Caki2 (cell line): Measurements from ENCODE around the gene DOK3. TPM values are rescaled to one million over a fixed set of nuclear protein-coding genes. Genes with fewer than 3 reads are reported as not detected.
A peak's percentile ranks its signal among the peaks of the same experiment; 100 is the strongest.

Experiments
- DNase-seq: peaks from one replicate; pipeline ENCODE4 v3.0.0-alpha.2; 2015; ENCODE audit warnings: low read depth
- in situ Hi-C: cut with HindIII; loops from 2 replicates; pipeline ENCODE4 v1.10.0; 2016; ENCODE audit warnings: low sequenced_read_pairs, low pct_unique_long_range_greater_than_20kb, mixed read lengths
- total RNA-seq: library from RNA; depleted of rRNA; stranded (reverse); fragments of >200 nt; shearing (Covaris generic); gene quantifications from 2 replicates; pipeline ENCODE4 v1.2.3, GENCODE V29; 2014; ENCODE audit warnings: low replicate concordance

The DOK3 gene
- total RNA-seq, 1 experiment from 2014 or later: 0.57 TPM

GRCh38 chr5:177520271-177520670, 10.6 kb upstream of the DOK3 start:
- DNase-seq: no peak
- in situ Hi-C loops: no loop called here

DNA sequence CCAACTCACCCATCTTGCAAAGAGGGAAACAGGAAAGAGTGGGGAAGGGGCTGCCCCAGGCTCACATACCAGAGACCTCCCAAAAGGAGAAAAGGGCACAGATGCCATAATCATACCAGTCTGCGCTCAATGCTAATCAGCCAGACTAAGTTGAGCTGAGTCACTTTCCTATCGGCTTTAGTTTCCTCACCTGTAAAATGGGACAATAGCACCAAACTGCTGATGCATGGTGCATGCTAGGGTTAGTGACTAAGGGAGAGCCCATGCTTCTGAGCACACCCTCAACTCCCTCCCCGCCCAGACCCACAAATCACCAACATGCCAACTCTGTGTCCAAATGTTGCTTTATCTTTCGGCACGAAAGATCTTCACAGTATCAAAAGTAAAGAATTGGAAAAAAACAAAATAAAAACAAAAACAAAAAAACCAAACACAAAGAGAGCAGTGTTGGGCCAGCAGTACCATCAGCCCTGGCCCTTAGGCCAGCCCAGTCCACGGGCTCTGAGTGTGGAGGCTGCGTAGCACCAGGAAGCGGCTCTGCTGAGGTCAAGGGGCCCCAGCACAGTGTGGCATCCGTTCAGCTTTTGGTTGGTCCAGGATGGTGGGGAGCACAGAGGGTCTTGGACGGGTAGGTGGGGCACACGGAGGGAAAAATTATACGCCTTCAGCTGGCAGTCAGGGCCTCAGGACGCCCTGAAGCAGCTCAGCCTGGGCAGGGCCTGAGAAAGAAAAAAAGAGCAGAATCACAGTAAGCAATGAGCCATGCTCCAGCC, 10.0 kb upstream of the DOK3 start:
- DNase-seq: no peak
- in situ Hi-C loops: no loop called here

- peak; percentile 99 for DNase-seq
- in situ Hi-C loops: no loop called here
Measured at GRCh38 chr5:177516601-177517568, 7.3 kb upstream of the DOK3 start, which contains the start of gene DDX41. Gene DDX41, minus strand, starts transcription at chr5:177516961. Its CDS starts 16 bp downstream, at chr5:177516945.

DNA sequence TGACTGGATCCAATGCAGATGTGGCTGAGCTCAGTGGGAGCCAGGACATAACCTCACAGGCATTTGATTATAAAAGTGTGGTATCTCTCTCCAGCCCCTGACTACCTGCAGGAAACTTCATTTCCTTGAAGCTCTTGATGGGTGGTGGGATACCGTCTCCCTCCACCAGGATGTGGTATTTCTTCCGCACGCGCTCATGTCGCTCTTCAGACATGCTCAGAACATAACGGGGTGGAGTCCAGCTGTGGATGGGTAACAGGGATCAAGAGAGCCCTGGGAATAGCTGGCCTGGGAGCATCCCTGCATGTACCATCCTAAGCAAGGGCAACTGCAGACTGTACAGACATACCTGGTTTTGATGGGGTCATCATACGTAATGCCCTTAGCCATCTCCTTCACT, 6.0 kb upstream of the DOK3 start:
- in situ Hi-C loops: no loop called here
- no peak for DNase-seq

DNA sequence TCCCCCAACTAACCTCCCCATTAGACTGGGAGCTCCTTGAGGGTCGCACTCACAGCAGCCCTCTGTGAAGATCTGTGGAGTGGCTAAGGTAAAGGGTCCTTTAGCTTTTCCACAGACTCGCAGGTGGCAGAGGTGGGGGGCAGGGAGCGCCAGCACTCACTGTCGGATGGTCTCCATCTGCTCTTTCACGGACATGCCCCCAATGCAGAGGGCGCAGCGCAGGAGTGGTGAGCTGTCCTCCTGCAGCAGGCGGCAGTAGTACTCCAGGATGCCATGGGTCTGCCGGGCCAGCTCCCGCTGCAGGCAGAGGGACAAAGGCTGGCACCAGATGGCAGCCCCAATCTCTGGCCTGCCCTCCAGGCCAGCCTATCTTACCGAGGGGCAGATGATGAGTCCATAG, 4.9 kb upstream of the DOK3 start:
- no peak for DNase-seq
- in situ Hi-C loops: no loop called here

GRCh38 chr5:177513500-177513899, 3.9 kb upstream of the DOK3 start:
- DNase-seq: no peak
- in situ Hi-C loops: no loop called here

- in situ Hi-C loops: no loop called here
- DNase-seq: no peak
Measured at GRCh38 chr5:177512736-177513380, 3.2 kb upstream of the DOK3 start.

DNA sequence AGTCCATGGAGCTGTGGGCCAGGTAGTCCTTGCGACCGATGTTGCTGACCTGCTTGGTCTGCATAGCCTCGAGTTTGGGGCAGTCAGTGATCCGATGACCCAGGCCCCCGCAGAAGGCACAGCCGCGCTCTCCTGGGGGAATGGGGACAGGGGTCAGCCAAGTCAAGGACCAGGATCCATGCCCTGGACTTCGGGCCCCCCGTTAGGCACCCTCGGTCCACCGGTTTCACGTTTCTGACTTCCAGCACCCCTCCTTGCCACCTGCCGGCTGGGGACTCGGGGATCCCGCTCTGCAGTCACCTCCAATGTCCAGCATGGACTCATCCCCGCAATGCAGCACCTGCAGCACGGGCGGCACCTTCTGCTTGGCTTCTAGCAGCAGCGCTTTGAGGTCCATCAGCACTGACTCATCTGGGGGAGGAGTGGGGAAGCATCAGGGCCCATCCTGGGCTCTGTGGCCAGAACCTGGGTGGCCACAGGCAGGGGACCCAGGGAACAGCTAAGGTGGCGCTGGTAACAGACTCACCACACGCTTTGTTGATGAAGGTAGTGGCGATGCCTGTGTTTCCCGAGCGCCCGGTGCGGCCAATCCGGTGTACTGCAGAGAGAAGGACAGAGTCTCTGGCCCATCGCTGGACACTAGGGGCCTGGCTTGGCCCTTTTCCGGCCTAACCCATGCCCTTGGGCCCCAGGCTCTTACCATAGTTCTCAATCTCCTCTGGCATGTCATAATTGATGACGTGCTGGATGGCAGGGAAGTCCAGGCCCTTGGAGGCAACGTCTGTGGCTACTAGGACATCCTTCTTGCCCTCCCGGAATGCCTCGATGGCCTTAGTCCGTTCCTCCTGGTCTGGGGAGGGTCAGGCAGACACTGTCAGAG, 2.4 kb upstream of the DOK3 start:
- in situ Hi-C loops: no loop called here
- no peak for DNase-seq

DNA sequence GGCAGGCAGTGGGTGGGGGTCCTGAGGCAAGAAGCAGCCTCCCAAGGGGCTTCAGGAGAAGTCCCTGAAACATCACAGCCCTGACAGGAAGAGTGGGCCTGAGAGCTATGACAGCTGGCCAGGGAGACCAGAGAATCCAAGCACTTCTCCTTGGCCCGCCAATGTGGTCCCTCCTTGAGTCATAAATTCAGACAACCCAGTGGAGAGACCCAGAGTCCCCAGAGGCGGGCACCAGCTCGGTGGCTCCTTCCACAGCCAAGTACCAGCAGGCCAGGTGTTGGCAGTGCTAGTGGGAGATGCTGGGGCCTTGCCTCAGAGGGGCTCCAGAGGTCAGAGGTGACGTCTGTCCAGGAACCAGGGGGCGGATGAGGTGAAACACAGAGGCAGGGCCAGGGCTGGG, 1.6 kb upstream of the DOK3 start:
- in situ Hi-C loops: no loop called here
- DNase-seq: no peak

GRCh38 chr5:177510567-177511053, 984 bp upstream of the DOK3 start:
- DNase-seq: no peak
- in situ Hi-C loops: no loop called here

DNA sequence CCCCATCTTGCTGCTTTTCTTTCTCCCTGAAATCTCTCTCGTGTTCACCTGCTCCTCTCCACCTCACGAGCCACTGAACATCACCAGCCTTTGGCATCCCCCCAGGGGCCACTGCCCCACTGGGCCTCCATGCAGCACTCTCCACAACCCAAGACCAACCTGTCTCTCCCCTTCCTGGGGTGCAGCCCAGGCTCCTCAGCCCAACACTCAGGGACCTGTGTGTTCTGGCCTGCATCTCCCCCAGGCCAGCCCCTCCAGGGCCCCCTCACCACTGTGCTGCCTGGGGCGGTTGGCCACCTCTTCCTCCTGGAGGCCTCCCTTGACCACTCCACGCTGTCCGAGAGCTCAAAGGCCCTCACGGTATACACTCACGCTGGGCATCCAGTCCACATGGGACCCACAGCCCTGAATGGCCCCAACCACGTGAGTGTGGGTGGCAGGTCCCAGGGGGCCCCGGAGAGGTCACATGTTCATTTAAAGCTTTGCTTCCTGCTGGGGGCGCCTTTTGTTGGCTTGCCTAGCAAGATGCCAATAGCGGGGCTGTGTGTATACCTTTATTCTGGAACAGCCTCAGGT, 453 bp upstream of the DOK3 start:
- DNase-seq: no peak
- in situ Hi-C loops: no loop called here

- no peak for DNase-seq
- in situ Hi-C loops: no loop called here
Measured at GRCh38 chr5:177508837-177509236, 789 bp downstream of the DOK3 start.

DNA sequence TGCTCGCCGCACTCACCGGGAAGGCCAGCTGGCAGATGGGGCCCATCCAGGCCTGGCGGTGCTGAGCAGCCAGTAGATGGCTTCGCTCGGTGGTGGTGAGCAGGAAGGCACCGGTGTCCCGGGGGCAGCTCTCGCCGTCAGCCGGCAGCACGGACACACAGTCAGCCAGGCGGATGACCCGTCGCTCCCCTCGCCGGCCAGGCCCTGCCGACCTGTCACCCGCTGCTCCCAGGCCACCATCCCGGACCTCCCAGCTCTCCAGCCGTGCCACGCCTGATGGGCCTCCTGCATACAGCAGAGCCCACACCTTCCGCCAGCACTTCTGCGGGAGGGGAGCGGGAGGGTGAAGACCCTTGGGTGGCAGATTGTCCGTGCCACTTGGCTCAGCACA, 1.4 kb downstream of the DOK3 start:
- in situ Hi-C loops: no loop called here
- DNase-seq: no peak

- DNase-seq: no peak
- in situ Hi-C loops: no loop called here
Measured at GRCh38 chr5:177507596-177508220, 1.9 kb downstream of the DOK3 start.

DNA sequence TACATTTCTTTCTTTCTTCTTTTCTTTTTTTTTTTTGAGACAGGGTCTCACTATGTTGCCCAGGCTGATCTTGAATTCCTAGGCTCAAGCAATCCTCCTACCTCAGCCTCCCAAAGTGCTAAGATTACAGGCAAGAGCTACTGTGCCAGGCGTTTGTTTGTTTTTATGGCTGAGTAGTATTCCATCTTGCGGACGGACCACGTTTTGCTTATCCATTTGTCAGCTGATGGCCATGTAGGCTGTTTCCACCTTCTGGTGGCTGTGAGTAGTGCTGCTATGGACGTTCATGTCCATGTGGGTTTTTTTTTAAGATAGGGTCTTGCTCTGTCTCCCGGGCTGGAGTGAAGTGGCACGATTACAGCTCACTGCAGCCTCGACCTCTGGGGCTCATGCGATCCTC, 2.5 kb downstream of the DOK3 start:
- in situ Hi-C loops: no loop called here
- no peak for DNase-seq

GRCh38 chr5:177505075-177505474, 4.6 kb downstream of the DOK3 start:
- in situ Hi-C loops: no loop called here
- DNase-seq: no peak
